ENCODE data around the gene BDKRB1.

- TF ChIP-seq NRF1 (conservative IDR thresholded peaks at IDR 0.05 in 1 of 2, IDR thresholded peaks at IDR 0.05 in 1 of 2), result no peak
- TF ChIP-seq NELFE (IDR thresholded peaks at IDR 0.05; ENCODE audit: insufficient read depth, insufficient read length), result no peak
- TF ChIP-seq FOXA1 (IDR thresholded peaks at IDR 0.05; ENCODE audit: borderline replicate concordance), result no peak
- no peak for TF ChIP-seq ZNF512 (tag; IDR thresholded peaks at IDR 0.05)
- TF ChIP-seq ZNF133 (CRISPR knock-in tag; IDR thresholded peaks at IDR 0.05), result no peak
- TF ChIP-seq POLR2AphosphoS5 (IDR thresholded peaks at IDR 0.05; ENCODE audit: control insufficient read depth, insufficient read depth, low read depth, low read length), result no peak
These were observed 43.1 kb upstream of the BDKRB1 start for GRCh38 chr14:96212896-96213295.
